Neural progenitor cell (in vitro differentiated cells): ENCODE data around the gene AP1G1. TPM values are rescaled to one million over a fixed set of nuclear protein-coding genes. Genes with fewer than 3 reads are reported as not detected.

ENCODE experiments used
- DNase-seq: peaks from one replicate; pipeline ENCODE4 v3.0.0-alpha.2; 2016; ENCODE audit warnings: low spot score
- H2AFZ ChIP-seq: fragments of 200-600 bp; sonication (generic); replicated peaks from 2 replicates; pipeline ENCODE4 v1.6.1; 2016; ENCODE audit warnings: antibody characterized with exemption
- H3F3A ChIP-seq: fragments of 200-600 bp; sonication (generic); 2 replicates; pipeline ENCODE4 v1.6.1; 2016; ENCODE audit warnings: antibody characterized with exemption, low read depth
- H3K27ac ChIP-seq: fragments of 200-600 bp; sonication (generic); 2 replicates; pipeline ENCODE4 v1.5.1; 2016; ENCODE audit warnings: mild to moderate bottlenecking
- H3K27me3 ChIP-seq: fragments of 200-600 bp; sonication (generic); 2 replicates; pipeline ENCODE4 v1.6.1; 2016; ENCODE audit warnings: mild to moderate bottlenecking, moderate library complexity
- H3K36me3 ChIP-seq: fragments of 200-600 bp; sonication (generic); 2 replicates; pipeline ENCODE4 v1.5.1; 2016
- H3K4me1 ChIP-seq: fragments of 200-600 bp; sonication (generic); 2 replicates; pipeline ENCODE4 v1.6.1; 2016; ENCODE audit warnings: mixed run types
- H3K4me2 ChIP-seq: fragments of 200-600 bp; sonication (generic); 2 replicates; pipeline ENCODE4 v1.6.1; 2016
- H3K4me3 ChIP-seq: fragments of 200-600 bp; sonication (generic); 2 replicates; pipeline ENCODE4 v1.5.1; 2016
- H3K79me2 ChIP-seq: fragments of 200-600 bp; sonication (generic); 2 replicates; pipeline ENCODE4 v1.6.1; 2016; ENCODE audit warnings: low read depth
- H3K9ac ChIP-seq: fragments of 200-600 bp; sonication (generic); 2 replicates; pipeline ENCODE4 v1.6.1; 2016
- H3K9me3 ChIP-seq: fragments of 200-600 bp; sonication (generic); 2 replicates; pipeline ENCODE4 v1.5.1; 2016; ENCODE audit warnings: low read depth
- H4K20me1 ChIP-seq: fragments of 200-600 bp; sonication (generic); 2 replicates; pipeline ENCODE4 v1.6.1; 2016; ENCODE audit warnings: low read depth
- H3K27ac Mint-ChIP-seq: 3 replicates; pipeline ENCODE4 v1.8.0; 2021; ENCODE audit warnings: mixed read lengths
- H3K27me3 Mint-ChIP-seq: 2 replicates; pipeline ENCODE4 v1.8.0; 2022; ENCODE audit warnings: low read depth, mild to moderate bottlenecking, inconsistent platforms, moderate library complexity, mixed read lengths; ENCODE audit not compliant: insufficient read depth
- H3K36me3 Mint-ChIP-seq: 3 replicates; pipeline ENCODE4 v1.8.0; 2021; ENCODE audit warnings: mixed read lengths
- H3K4me1 Mint-ChIP-seq: 3 replicates; pipeline ENCODE4 v1.8.0; 2021; ENCODE audit warnings: mixed read lengths
- H3K4me3 Mint-ChIP-seq: 3 replicates; pipeline ENCODE4 v1.8.0; 2021; ENCODE audit warnings: mild to moderate bottlenecking, moderate library complexity, mixed read lengths
- H3K9me3 Mint-ChIP-seq: 3 replicates; pipeline ENCODE4 v1.8.0; 2020; ENCODE audit warnings: mixed read lengths
- EZH2 ChIP-seq: fragments of 200-600 bp; sonication (generic); IDR thresholded peaks from 2 replicates; pipeline ENCODE4 v1.6.1; 2017; ENCODE audit warnings: antibody characterized with exemption, mild to moderate bottlenecking, moderate library complexity
- EZH2phosphoT487 ChIP-seq: fragments of 200-600 bp; sonication (generic); IDR thresholded peaks from 2 replicates; pipeline ENCODE4 v1.6.1; 2017; ENCODE audit warnings: antibody characterized with exemption
- total RNA-seq: library from RNA; depleted of rRNA; stranded (reverse); fragments of >200 nt; gene quantifications from 2 replicates; pipeline ENCODE4 v1.2.3, GENCODE V29; 2015; ENCODE audit warnings: low replicate concordance
- TF ChIP-seq, protein P1 (sequence below): fragments of 200-600 bp; sonication (generic); IDR thresholded peaks from 2 replicates; pipeline ENCODE4 v1.5.1; 2017; ENCODE audit warnings: antibody characterized with exemption, mild to moderate bottlenecking

Gene AP1G1
- total RNA-seq, 1 donor from 2014 or later = 72.6 TPM

DNA sequence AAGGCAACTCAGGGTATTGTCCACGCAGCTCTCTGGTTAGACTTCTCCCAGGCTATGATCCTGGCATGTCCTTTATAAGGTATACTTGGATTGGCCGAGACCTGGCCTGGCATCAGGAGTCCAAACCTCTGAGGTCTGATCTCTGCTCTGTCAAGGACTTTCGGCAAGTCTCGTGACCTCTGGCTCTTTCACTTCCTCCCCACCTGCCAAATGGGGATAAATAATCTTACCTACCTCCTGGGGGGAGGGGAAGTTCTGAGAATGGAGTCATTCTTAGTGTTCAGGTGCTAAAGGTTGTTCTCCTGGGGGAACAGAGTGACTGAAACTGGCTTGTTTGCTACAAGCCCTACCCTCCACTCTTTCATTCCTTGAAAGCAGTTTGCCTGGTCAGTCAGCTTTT is 44.8 kb upstream of the AP1G1 start:
- H3K27me3 Mint-ChIP-seq = peaks cover 14% of the 10 kb centered on the region
- no peaks in the 10 kb centered on the region for H3K9me3 ChIP-seq
- H3K4me3 ChIP-seq = no peak overlapping the region
- H4K20me1 ChIP-seq = peaks cover 30% of the 10 kb centered on the region
- no peak for DNase-seq
- H3K27ac Mint-ChIP-seq = no peak overlapping the region
- no peaks in the 10 kb centered on the region for H3K4me1 Mint-ChIP-seq
- H3K9ac ChIP-seq = no peak overlapping the region
- TF ChIP-seq EZH2 (no peak), EZH2phosphoT487 (no peak)
- TF ChIP-seq, protein P1, sequence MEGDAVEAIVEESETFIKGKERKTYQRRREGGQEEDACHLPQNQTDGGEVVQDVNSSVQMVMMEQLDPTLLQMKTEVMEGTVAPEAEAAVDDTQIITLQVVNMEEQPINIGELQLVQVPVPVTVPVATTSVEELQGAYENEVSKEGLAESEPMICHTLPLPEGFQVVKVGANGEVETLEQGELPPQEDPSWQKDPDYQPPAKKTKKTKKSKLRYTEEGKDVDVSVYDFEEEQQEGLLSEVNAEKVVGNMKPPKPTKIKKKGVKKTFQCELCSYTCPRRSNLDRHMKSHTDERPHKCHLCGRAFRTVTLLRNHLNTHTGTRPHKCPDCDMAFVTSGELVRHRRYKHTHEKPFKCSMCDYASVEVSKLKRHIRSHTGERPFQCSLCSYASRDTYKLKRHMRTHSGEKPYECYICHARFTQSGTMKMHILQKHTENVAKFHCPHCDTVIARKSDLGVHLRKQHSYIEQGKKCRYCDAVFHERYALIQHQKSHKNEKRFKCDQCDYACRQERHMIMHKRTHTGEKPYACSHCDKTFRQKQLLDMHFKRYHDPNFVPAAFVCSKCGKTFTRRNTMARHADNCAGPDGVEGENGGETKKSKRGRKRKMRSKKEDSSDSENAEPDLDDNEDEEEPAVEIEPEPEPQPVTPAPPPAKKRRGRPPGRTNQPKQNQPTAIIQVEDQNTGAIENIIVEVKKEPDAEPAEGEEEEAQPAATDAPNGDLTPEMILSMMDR = no peak
- peaks cover 11% of the 10 kb centered on the region for H3K79me2 ChIP-seq
- no peaks in the 10 kb centered on the region for H3K4me1 ChIP-seq
- H3K27ac ChIP-seq = no peak overlapping the region
- H3K9me3 Mint-ChIP-seq = no peaks in the 10 kb centered on the region
- H2AFZ ChIP-seq = no peak overlapping the region
- no peaks in the 10 kb centered on the region for H3K27me3 ChIP-seq
- no peak overlapping the region for H3K4me2 ChIP-seq
- no peaks in the 10 kb centered on the region for H3F3A ChIP-seq
- H3K36me3 Mint-ChIP-seq = peaks cover 18% of the 10 kb centered on the region
- no peak overlapping the region for H3K4me3 Mint-ChIP-seq
- peaks cover 2% of the 10 kb centered on the region for H3K36me3 ChIP-seq

DNA sequence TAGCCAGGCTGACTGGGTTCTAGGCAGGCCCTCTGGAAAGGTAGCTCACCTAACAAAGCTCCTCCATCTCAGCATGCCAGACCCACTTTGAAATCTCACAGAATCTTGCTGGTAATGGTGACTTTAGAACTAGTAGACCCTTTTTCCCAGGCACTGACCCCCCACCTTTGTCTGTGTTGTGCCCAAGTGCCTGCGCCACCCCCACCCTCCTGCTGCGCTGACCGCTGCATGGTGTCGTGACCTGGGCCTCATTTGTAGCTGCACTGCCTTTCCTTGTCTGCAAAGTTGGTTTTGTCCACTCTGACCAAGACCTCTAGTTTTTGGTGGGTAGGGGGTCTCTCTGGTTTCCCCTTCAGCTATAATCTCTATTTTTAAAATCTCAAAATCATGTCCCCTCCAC is 43.9 kb upstream of the AP1G1 start:
- DNase-seq = no peak
- Histone ChIP-seq H3K4me2 (no peak overlapping the region), H4K20me1 (peaks cover 31% of the 10 kb centered on the region), H3K27me3 (no peaks in the 10 kb centered on the region), H2AFZ (no peak overlapping the region), H3F3A (no peaks in the 10 kb centered on the region), H3K27ac (no peak overlapping the region), H3K36me3 (peaks cover 7% of the 10 kb centered on the region), H3K9ac (no peak overlapping the region), H3K4me1 (no peaks in the 10 kb centered on the region), H3K79me2 (peaks cover 16% of the 10 kb centered on the region), H3K9me3 (no peaks in the 10 kb centered on the region), H3K4me3 (no peak overlapping the region)
- Mint-ChIP-seq H3K4me1 (peaks cover 2% of the 10 kb centered on the region), H3K27me3 (peaks cover 16% of the 10 kb centered on the region), H3K36me3 (peaks cover 23% of the 10 kb centered on the region), H3K27ac (no peak overlapping the region), H3K9me3 (no peaks in the 10 kb centered on the region), H3K4me3 (no peak overlapping the region)
- TF ChIP-seq, protein P1 = no peak
- TF ChIP-seq EZH2phosphoT487 (no peak), EZH2 (no peak)

DNA sequence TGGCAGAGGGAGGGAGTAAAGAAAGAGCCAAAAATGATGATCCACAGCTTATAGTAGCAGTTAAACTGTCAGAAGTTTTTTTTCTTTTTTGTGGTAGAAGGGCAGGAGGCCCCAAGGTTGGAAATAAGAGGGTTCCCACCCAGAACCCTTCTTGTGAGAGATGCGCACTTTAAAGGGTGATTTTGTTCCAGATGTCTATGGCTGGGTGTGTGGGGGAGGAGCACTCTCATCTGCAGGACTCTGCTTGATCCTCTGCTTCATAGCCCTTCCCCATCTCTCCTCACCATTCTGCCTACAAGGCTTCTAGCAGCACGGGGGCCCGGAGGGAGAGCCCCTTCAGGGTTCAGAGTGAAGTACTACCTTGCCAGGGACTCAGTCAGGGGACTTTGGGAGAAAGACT is 43.5 kb upstream of the AP1G1 start:
- DNase-seq = no peak
- Mint-ChIP-seq H3K27ac (no peak overlapping the region), H3K4me3 (no peak overlapping the region), H3K9me3 (no peaks in the 10 kb centered on the region), H3K27me3 (peaks cover 16% of the 10 kb centered on the region), H3K36me3 (peaks cover 23% of the 10 kb centered on the region), H3K4me1 (peaks cover 6% of the 10 kb centered on the region)
- Histone ChIP-seq H3F3A (no peaks in the 10 kb centered on the region), H2AFZ (no peak overlapping the region), H3K79me2 (peaks cover 20% of the 10 kb centered on the region), H3K36me3 (peaks cover 7% of the 10 kb centered on the region), H3K9me3 (no peaks in the 10 kb centered on the region), H4K20me1 (peaks cover 35% of the 10 kb centered on the region), H3K4me2 (no peak overlapping the region), H3K4me1 (peaks cover 3% of the 10 kb centered on the region), H3K9ac (no peak overlapping the region), H3K27me3 (no peaks in the 10 kb centered on the region), H3K4me3 (no peak overlapping the region), H3K27ac (no peak overlapping the region)
- TF ChIP-seq EZH2 (no peak), EZH2phosphoT487 (no peak)
- TF ChIP-seq, protein P1 = no peak
